DOHH2 (cell line): ENCODE measurements around the gene RAB6D.

Experiments used
- H3F3A ChIP-seq: fragments of 200-600 bp; sonication (generic), shearing (Covaris generic); 2 replicates; pipeline ENCODE4 v1.6.0; 2016; ENCODE audit warnings: antibody characterized with exemption, mild to moderate bottlenecking; ENCODE audit not compliant: control insufficient read depth, insufficient read depth
- H3K27ac ChIP-seq: fragments of 200-600 bp; sonication (generic); 2 replicates; pipeline ENCODE4 v1.5.1; 2014; ENCODE audit warnings: low read depth, mild to moderate bottlenecking, low read length, moderate library complexity
- H3K27me3 ChIP-seq: fragments of 200-600 bp; sonication (generic); 2 replicates; pipeline ENCODE4 v1.6.1; 2014; ENCODE audit warnings: mild to moderate bottlenecking, low read length, mixed read lengths; ENCODE audit not compliant: control insufficient read depth
- H3K36me3 ChIP-seq: fragments of 200-600 bp; sonication (generic); 2 replicates; pipeline ENCODE4 v1.6.1; 2014; ENCODE audit warnings: mild to moderate bottlenecking, low read length, moderate library complexity, mixed read lengths; ENCODE audit not compliant: control insufficient read depth
- H3K4me1 ChIP-seq: fragments of 200-600 bp; sonication (generic); 2 replicates; pipeline ENCODE4 v1.6.1; 2014; ENCODE audit warnings: mild to moderate bottlenecking, low read length, mixed read lengths; ENCODE audit not compliant: control insufficient read depth
- H3K4me2 ChIP-seq: fragments of 200-600 bp; sonication (generic); 2 replicates; pipeline ENCODE4 v1.6.0; 2014; ENCODE audit warnings: mild to moderate bottlenecking, low read length, moderate library complexity
- H3K4me3 ChIP-seq: fragments of 200-600 bp; sonication (generic); 2 replicates; pipeline ENCODE4 v1.5.1; 2014; ENCODE audit warnings: mild to moderate bottlenecking, low read length, mixed read lengths
- H3K79me2 ChIP-seq: fragments of 200-600 bp; sonication (generic); 2 replicates; pipeline ENCODE4 v1.6.1; 2014; ENCODE audit warnings: mild to moderate bottlenecking, low read length, mixed read lengths; ENCODE audit not compliant: control insufficient read depth
- H3K9me2 ChIP-seq: fragments of 200-600 bp; sonication (generic); replicated peaks from 2 replicates; pipeline ENCODE4 v1.6.1; 2014; ENCODE audit warnings: mild to moderate bottlenecking, low read length, mixed read lengths; ENCODE audit not compliant: control insufficient read depth
- H3K9me3 ChIP-seq: fragments of 200-600 bp; sonication (generic); 2 replicates; pipeline ENCODE4 v1.6.1; 2014; ENCODE audit warnings: antibody characterized with exemption, low read length, mixed read lengths; ENCODE audit not compliant: control insufficient read depth, insufficient read depth
- H4K20me1 ChIP-seq: fragments of 200-600 bp; sonication (generic); 2 replicates; pipeline ENCODE4 v1.6.0; 2014; ENCODE audit warnings: low read depth, mild to moderate bottlenecking, antibody characterized with exemption, low read length, moderate library complexity; ENCODE audit not compliant: control insufficient read depth, insufficient read depth
- CTCF ChIP-seq: fragments of 200-600 bp; sonication (generic); IDR thresholded peaks from one replicate; pipeline ENCODE4 v1.5.1; 2014; ENCODE audit warnings: antibody characterized with exemption, mild to moderate bottlenecking, low read depth, low read length; ENCODE audit not compliant: poor library complexity, severe bottlenecking
- EZH2phosphoT487 ChIP-seq: fragments of 200-600 bp; sonication (generic); IDR thresholded peaks from 2 replicates; pipeline ENCODE4 v1.6.1; 2017; ENCODE audit warnings: borderline replicate concordance, mild to moderate bottlenecking, antibody characterized with exemption, low read length, moderate library complexity, mixed read lengths

The RAB6D gene

DNA sequence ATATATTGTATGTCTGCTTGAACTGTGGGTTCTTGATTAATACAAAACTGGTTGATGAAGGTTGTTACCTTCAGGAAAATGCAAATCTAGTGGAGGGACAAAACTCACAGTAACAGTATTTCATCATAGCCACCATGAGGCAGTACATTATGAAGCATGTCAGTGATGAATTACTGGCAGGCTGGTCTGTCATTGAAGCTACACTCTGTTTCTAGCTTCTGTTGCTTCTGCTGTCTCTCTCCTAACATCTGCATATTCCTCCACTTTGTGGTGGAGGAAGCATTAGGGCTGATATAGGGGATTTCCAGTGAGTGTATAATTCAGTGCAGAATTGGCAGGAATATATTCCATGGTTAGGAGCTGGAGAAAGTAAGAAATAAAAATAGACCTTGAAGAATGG is 44.2 kb upstream of the RAB6D start:
- Histone ChIP-seq H3K36me3 (no peaks in the 10 kb centered on the region), H3K4me2 (no peak overlapping the region)

GRCh38 chr2:131404753-131405152 is 40.8 kb upstream of the RAB6D start:
- Histone ChIP-seq H3K4me1 (0 out of 2 replicates have a peak, but pooled peaks cover 2% of the 10 kb centered on the region), H3K79me2 (no peaks in the 10 kb centered on the region), H3K27ac (no peak overlapping the region), H3K9me3 (no peaks in the 10 kb centered on the region), H3K27me3 (peaks cover 17% of the 10 kb centered on the region), H4K20me1 (no peaks in the 10 kb centered on the region), H3F3A (no peaks in the 10 kb centered on the region), H3K4me3 (no peak overlapping the region), H3K4me2 (no peak overlapping the region), H3K36me3 (no peaks in the 10 kb centered on the region), H3K9me2 (no peaks in the 10 kb centered on the region)
- TF ChIP-seq EZH2phosphoT487 (no peak), CTCF (no peak)

More for the DNA sequence above, 44.2 kb upstream of the RAB6D start:
- H3K9me3 ChIP-seq = no peaks in the 10 kb centered on the region
- no peaks in the 10 kb centered on the region for H4K20me1 ChIP-seq
- no peak overlapping the region for H3K4me3 ChIP-seq
- H3K9me2 ChIP-seq = no peaks in the 10 kb centered on the region
- no peaks in the 10 kb centered on the region for H3K79me2 ChIP-seq
- H3F3A ChIP-seq = no peaks in the 10 kb centered on the region
- H3K4me1 ChIP-seq = peaks cover 3% of the 10 kb centered on the region; the same call in 1 of the 2 replicates
- peaks cover 17% of the 10 kb centered on the region for H3K27me3 ChIP-seq
- H3K27ac ChIP-seq = no peak overlapping the region
- TF ChIP-seq CTCF = no peak
- TF ChIP-seq EZH2phosphoT487 = no peak

DNA sequence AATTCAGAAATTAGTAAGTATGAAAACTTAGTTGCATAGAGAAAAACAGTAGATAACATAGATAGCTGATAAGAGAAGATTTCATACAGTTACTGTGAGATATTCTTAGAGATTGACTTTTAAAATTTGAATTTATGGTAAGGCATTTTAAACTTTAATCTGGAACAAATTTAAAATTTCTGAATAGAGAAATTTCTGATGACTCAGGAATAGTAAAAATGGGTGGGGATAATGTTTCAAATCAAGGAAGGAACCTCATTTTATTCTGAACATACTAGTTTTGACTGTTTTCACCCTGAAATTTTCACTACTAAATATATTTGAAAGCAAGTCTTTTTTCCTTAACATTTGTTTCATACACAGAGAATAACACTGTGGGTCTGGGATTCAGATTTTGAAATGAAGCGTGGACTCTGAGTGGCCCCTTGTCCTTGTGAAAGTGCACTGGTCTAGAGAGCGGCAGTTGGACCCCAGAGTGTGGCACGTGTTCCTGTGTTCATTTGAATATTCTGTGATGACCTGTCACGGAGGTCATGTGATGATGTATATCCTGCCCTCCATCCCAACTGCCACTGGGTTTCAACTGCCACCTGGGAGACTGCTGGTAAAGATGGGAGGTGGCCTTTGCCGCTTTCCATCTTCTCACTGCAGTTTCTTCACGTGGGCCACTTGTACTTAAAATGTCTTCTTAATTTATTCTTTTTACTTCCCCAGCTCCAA is 38.5 kb upstream of the RAB6D start:
- H3K36me3 ChIP-seq = no peaks in the 10 kb centered on the region
- no peaks in the 10 kb centered on the region for H3F3A ChIP-seq
- H3K4me1 ChIP-seq = no peaks in the 10 kb centered on the region
- H3K4me3 ChIP-seq = no peak overlapping the region
- H3K27ac ChIP-seq = no peak overlapping the region
- no peaks in the 10 kb centered on the region for H3K79me2 ChIP-seq
- H3K9me2 ChIP-seq = no peaks in the 10 kb centered on the region
- H3K9me3 ChIP-seq = no peaks in the 10 kb centered on the region
- no peaks in the 10 kb centered on the region for H4K20me1 ChIP-seq
- peaks cover under 1% of the 10 kb centered on the region for H3K27me3 ChIP-seq
- H3K4me2 ChIP-seq = no peak overlapping the region
- TF ChIP-seq CTCF (no peak), EZH2phosphoT487 (no peak)
